Effector memory CD8-positive, alpha-beta T cell (primary cell): ENCODE measurements around the gene STK11IP.

Experiments
- ATAC-seq: fragments of 150-1000 bp; cut with Tn5 transposase; replicated peaks from 2 replicates; pipeline ENCODE4 v1.10.0; 2021; ENCODE audit warnings: mild to moderate bottlenecking, moderate library complexity
- DNase-seq, 3 experiments: peaks; one replicate each; pipeline ENCODE4 v3.0.0; 2021
- H3K27ac Mint-ChIP-seq, 2 donors: one replicate each; pipeline ENCODE4 v1.8.0; 2022; ENCODE audit warnings: mild to moderate bottlenecking in 2 of 2, mixed read lengths in 2 of 2, moderate library complexity in 2 of 2
- H3K27me3 Mint-ChIP-seq, 2 donors: one replicate each; pipeline ENCODE4 v1.8.0; 2022; ENCODE audit warnings: mixed read lengths in 2 of 2
- H3K36me3 Mint-ChIP-seq: one replicate; pipeline ENCODE4 v1.8.0; 2022; ENCODE audit warnings: mild to moderate bottlenecking, moderate library complexity, mixed read lengths; ENCODE audit not compliant: insufficient read depth
- H3K4me1 Mint-ChIP-seq, 2 donors: one replicate each; pipeline ENCODE4 v1.8.0; 2022; ENCODE audit warnings: low read depth in 2 of 2, mixed read lengths in 2 of 2
- H3K4me3 Mint-ChIP-seq, 2 donors: one replicate each; pipeline ENCODE4 v1.8.0; 2022; ENCODE audit warnings: mild to moderate bottlenecking in 2 of 2, mixed read lengths in 2 of 2, moderate library complexity in 2 of 2
- H3K9me3 Mint-ChIP-seq, 2 donors: one replicate each; pipeline ENCODE4 v1.8.0; 2022; ENCODE audit warnings: mixed read lengths in 2 of 2

Gene STK11IP

DNA sequence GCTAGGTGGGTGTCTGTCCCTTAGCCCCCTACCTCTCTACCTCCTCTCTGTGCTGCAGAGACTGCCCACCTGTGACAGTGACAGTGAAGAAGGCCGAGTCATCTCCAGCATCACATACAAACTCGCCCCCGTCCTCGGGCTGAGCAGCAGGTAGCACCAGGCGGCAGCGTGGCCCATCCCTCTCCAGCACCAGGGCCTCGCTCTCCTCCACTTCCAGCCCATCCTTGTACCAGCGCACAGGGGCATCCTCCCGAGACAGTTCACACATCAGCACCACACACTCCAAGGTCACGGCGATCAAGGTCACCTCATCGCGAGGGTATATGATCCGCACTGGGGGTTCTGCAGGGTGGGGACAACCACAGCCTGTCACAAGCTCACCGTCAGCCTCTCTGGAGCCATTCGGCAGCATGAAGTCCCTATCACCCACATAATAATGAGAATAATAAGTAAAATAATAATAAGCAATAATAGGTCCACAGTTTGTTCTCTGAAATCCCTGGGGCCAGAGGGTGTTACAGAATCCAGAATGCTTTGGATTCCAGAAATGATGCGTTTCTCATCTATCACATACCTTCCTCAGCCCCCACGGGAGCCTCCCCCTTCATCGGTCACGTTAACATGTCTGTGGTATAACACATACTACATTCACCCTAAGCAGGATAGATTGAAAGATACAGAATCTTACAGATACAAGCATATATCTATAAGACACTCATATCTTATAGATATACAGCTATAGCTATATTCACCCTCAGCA, 38.3 kb upstream of the STK11IP start:
- peaks cover 50 to 94% of the 10 kb centered on the region in 2 donors for H3K27me3 Mint-ChIP-seq
- no peak for ATAC-seq

DNA sequence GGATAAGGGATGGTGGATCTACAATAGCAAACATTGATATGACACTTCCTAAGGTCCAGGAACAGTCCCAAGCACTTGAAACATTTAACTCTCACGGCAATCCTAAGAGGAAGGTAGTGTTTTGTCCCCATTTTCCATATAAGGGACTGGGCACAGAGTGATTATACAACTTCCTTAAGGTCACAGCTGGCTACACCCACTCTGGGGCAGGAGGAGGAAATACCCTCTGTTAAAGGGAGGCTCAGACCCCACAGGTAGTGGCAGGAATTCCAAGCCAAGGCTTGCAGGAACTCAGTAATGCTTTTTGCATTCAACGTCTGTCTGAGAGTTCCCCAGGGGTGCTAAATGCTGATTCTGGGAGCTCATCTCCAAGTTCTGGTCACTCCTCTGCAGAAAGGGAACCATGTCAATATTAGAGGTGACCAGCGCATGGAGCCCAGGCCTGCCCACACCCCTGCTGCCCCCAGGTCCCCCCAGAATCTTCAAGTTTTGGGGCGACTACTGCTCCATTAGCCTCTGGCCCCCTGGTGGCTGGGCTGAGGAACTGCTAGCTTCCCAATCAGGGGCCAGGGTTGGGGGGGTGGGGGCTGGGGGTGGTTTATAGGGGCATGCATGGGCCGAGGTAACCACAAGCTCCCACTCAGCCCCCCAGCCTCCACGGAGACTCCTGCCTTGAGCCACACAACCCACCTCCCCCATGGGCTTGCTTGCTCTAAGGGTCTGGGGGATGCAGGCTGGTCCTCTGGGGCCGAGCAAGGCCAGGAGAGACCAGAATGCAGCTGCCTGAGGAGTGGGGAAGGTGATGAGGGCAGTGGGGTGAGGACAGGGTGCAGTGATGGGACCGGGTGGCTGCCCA, 37.4 kb upstream of the STK11IP start:
- Mint-ChIP-seq H3K36me3 (no peaks in the 10 kb centered on the region), H3K4me1 (no peaks in the 10 kb centered on the region), H3K27me3 (peaks cover 44 to 94% of the 10 kb centered on the region in 2 donors), H3K4me3 (no peak overlapping the region), H3K27ac (no peak overlapping the region), H3K9me3 (no peaks in the 10 kb centered on the region)
- DNase-seq (no peak), ATAC-seq (peak; percentile 69)

More for the DNA sequence above, 38.3 kb upstream of the STK11IP start:
- DNase-seq = no peak
- Mint-ChIP-seq H3K4me3 (no peak overlapping the region), H3K27ac (no peak overlapping the region), H3K9me3 (no peaks in the 10 kb centered on the region), H3K4me1 (no peaks in the 10 kb centered on the region), H3K36me3 (peaks cover under 1% of the 10 kb centered on the region)

DNA sequence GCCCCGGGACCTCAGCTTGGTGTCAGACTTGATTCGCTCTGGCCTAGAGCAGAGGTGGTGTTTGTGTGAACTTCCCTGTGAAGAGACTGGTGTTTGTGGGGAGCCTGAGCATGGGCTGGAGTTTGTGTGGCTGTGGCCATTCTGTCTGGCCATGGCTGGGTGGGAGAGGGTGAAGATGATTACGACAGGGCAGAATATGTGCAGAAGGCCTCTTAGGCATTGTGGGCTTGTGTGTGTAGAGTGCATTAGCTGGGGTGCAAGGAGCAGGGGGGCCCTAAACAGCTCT, 36.8 kb upstream of the STK11IP start:
- DNase-seq (no peak), ATAC-seq (no peak)
- no peaks in the 10 kb centered on the region for H3K36me3 Mint-ChIP-seq
- no peak overlapping the region for H3K4me3 Mint-ChIP-seq
- no peaks in the 10 kb centered on the region for H3K9me3 Mint-ChIP-seq
- H3K4me1 Mint-ChIP-seq = no peaks in the 10 kb centered on the region
- H3K27ac Mint-ChIP-seq = no peak overlapping the region
- peaks cover 40 to 94% of the 10 kb centered on the region in 2 donors for H3K27me3 Mint-ChIP-seq

DNA sequence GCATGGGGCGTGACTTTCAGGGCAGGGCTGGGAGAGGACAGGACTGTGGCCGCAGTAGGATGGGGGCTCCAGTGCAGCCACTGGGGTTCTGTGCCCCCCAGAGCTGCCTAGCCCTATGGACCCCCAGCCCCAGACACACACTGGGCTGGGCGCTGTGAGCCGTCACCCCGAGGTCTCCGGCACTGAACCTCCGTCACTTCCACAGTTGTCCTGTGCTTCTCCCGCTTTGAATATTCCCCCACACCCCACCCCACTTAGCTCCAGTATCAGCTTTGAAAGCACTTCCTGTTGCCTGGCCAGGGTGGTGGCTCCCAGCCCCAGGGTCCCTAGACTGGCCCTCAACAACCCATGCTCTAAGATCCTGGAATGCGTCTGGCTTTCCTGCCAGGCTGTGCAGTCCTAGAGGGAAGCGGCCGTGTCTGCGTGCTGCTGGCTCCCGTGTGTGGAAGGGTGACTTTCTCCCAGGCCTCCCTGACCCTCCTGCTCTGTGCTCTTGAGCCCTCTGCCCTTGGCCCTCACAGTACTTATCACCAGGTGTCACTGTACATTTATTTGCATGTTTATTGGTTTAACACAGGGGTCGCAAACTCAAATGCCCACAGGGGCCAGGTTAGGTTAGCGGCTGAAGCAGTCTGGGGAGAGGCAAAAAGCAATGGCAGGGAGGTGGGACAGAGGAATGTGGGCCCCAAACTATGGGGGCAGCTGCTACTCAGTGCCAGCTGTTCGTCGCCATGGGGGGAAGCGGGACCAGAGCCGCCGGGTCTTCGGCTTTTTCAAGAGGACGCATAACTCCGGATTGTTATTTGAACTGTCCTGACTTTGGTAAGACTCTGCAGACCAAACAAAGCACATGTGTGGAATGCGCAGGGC, 36.2 kb upstream of the STK11IP start:
- DNase-seq (no peak), ATAC-seq (no peak)
- Mint-ChIP-seq H3K27me3 (peaks cover 42 to 94% of the 10 kb centered on the region in 2 donors), H3K27ac (no peak overlapping the region), H3K4me1 (no peaks in the 10 kb centered on the region), H3K4me3 (no peak overlapping the region), H3K9me3 (no peaks in the 10 kb centered on the region), H3K36me3 (no peaks in the 10 kb centered on the region)

GRCh38 chr2:219562049-219563020, 35.3 kb upstream of the STK11IP start:
- DNase-seq (no peak), ATAC-seq (no peak)
- Mint-ChIP-seq H3K4me1 (no peaks in the 10 kb centered on the region), H3K9me3 (no peaks in the 10 kb centered on the region), H3K36me3 (no peaks in the 10 kb centered on the region), H3K27me3 (peaks cover 38 to 94% of the 10 kb centered on the region in 2 donors), H3K4me3 (no peak overlapping the region), H3K27ac (no peak overlapping the region)

GRCh38 chr2:219563271-219563928, 34.3 kb upstream of the STK11IP start:
- H3K27me3 Mint-ChIP-seq = peaks cover 41 to 100% of the 10 kb centered on the region in 2 donors
- ATAC-seq = no peak
- no peaks in the 10 kb centered on the region for H3K36me3 Mint-ChIP-seq
- no peaks in the 10 kb centered on the region for H3K4me1 Mint-ChIP-seq
- no peak overlapping the region for H3K4me3 Mint-ChIP-seq
- DNase-seq = no peak
- H3K9me3 Mint-ChIP-seq = no peaks in the 10 kb centered on the region
- H3K27ac Mint-ChIP-seq = no peak overlapping the region

DNA sequence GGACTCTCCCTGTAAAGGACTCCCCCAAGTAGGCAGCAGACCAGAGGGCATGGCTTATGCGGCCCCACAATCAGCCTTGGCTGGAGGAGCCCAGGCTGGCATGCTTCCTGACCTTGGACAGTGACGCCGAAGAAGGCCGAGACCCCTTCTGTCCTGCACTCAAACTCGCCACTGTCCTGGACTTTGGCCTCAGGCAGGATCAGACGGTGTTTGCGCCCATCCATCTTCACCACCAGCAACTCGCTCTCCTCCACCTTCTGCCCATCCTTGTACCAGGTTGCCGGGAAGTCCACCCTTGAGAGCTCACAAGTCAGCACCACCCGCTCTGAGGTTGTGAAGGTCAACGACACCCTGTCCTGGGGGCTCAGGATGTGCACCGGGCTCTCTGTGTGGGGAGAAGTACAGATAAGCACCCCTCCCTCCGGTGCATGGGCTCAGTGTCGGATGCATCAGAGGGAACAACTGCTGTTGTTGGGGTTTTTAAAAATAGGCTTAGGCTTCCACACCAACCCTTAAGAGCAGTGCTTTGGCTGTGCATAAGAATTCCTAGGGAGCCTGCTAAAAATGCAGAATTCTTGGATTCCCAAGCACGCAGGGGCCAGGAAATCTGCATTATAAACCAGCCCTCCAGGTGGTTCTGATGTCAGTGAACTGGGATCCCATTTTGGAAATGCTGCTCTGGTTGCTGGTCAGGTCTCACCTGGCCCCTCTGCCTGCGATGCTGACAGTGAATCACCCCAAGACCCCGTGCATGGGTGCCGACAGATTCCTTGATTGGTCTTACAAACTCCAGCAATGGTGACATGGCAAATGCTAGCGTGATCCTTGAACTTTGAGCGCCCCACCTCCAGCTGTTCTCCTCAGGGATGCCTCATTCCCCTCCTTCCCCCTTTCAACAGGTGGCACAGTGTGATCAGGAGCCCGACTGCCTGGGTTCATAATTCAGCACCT, 32.3 kb upstream of the STK11IP start:
- Mint-ChIP-seq H3K9me3 (no peaks in the 10 kb centered on the region), H3K27ac (no peak overlapping the region), H3K4me3 (no peak overlapping the region), H3K4me1 (no peaks in the 10 kb centered on the region), H3K36me3 (no peaks in the 10 kb centered on the region), H3K27me3 (peaks cover 43 to 98% of the 10 kb centered on the region in 2 donors)
- ATAC-seq (no peak), DNase-seq (no peak)

- H3K9me3 Mint-ChIP-seq = no peaks in the 10 kb centered on the region
- DNase-seq (no peak), ATAC-seq (no peak)
- no peaks in the 10 kb centered on the region for H3K36me3 Mint-ChIP-seq
- H3K27ac Mint-ChIP-seq = no peak overlapping the region
- H3K4me1 Mint-ChIP-seq = no peaks in the 10 kb centered on the region
- H3K27me3 Mint-ChIP-seq = peaks cover 40 to 89% of the 10 kb centered on the region in 2 donors
- no peak overlapping the region for H3K4me3 Mint-ChIP-seq
These were observed 31.0 kb upstream of the STK11IP start for GRCh38 chr2:219566640-219567039.

DNA sequence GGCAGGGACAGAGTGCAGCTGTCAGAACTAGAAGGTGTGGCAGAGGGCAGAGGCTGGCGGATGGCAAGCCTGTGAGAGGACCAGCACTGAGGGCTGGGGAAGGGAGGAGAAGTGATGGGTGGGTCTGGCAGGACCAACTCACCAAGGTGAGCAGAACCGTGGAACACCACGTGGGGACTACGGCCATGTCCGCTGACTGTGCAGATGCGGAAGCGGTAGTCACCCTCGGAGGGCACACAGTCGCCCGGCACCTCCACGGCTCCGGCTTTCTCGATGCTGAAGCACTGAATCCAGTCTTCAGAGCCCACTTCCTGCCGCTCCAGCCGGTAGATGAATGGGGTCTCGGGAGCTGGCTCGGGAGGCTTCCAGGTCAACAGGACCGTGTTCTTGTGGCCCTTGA, 30.5 kb upstream of the STK11IP start:
- Mint-ChIP-seq H3K9me3 (no peaks in the 10 kb centered on the region), H3K4me3 (no peak overlapping the region), H3K4me1 (no peaks in the 10 kb centered on the region), H3K27me3 (peaks cover 45 to 89% of the 10 kb centered on the region in 2 donors), H3K36me3 (no peaks in the 10 kb centered on the region), H3K27ac (no peak overlapping the region)
- ATAC-seq (no peak), DNase-seq (no peak)

DNA sequence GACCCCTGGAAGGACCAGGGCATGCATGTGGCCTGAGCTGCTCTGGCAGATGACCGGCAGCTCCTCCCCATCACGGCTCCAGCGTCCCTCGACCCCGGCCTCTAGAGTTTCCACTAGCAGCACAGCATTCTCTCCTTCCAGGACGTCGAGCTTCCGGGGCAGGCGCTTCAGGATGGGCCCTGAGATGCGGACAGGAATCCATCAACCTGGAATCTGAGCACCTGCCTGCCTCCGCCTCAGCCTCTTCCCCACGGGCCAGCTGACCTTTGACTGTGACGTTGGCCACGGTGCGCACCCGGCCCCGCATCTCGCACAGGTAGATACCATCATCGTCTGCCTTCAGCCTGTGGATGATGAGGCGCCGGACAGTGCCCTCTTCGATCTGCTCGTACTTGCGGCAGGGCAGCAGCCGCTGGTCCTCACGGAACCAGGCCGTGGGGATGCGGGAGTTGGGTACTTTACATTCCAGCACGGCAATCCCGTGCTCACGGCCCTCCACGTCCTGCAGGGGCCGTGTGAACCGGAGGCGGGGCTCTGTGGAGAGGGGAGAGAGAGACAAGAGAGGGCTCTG, 29.8 kb upstream of the STK11IP start:
- no peak overlapping the region for H3K4me3 Mint-ChIP-seq
- no peak overlapping the region for H3K27ac Mint-ChIP-seq
- ATAC-seq (no peak), DNase-seq (no peak)
- H3K4me1 Mint-ChIP-seq = no peaks in the 10 kb centered on the region
- no peaks in the 10 kb centered on the region for H3K36me3 Mint-ChIP-seq
- no peaks in the 10 kb centered on the region for H3K9me3 Mint-ChIP-seq
- H3K27me3 Mint-ChIP-seq = peaks cover 41 to 89% of the 10 kb centered on the region in 2 donors

DNA sequence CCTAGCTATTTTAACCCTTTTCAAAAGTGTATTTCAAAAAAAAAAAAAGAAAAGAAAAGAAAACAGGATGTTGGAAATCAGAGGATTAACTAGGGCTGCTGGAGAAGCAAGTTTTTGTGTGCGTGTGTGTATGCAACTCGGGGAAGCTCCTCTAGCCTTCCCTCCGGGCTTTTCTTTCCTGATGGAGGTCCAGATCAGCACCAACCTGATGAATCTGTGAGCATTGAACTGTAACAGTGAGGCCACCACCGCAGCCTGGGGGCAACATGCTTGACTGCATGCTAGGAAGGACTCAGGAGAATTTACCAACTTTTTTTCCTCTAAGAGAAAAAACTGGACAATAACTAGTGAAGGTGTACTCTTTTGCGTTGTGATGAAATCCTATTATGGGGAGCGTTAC, 28.6 kb upstream of the STK11IP start:
- no peaks in the 10 kb centered on the region for H3K9me3 Mint-ChIP-seq
- no peak for DNase-seq
- no peak overlapping the region for H3K4me3 Mint-ChIP-seq
- no peaks in the 10 kb centered on the region for H3K4me1 Mint-ChIP-seq
- no peak for ATAC-seq
- peaks cover 48 to 89% of the 10 kb centered on the region in 2 donors for H3K27me3 Mint-ChIP-seq
- H3K27ac Mint-ChIP-seq = no peak overlapping the region
- H3K36me3 Mint-ChIP-seq = no peaks in the 10 kb centered on the region
